K562 (cell line): ENCODE data around the gene SKIC8.

Experiments
- HCFC1 ChIP-seq: IDR thresholded peaks from 2 replicates; pipeline ENCODE4 v1.6.1; 2012; ENCODE audit warnings: low read depth, low read length, improper control_type of control experiment
- MCM7 ChIP-seq, 2 experiments: fragments of 450-650 bp; IDR thresholded peaks; 2 replicates each; pipeline ENCODE4 v1.6.1; 2016 to 2018
- SREBF2 ChIP-seq: sonication (generic); formaldehyde crosslinking; IDR thresholded peaks from 2 replicates; pipeline ENCODE4 v1.4.0; 2020; ENCODE audit warnings: mild to moderate bottlenecking, missing genetic modification reagents

GRCh38 chr15:78299101-78299930 is at the start of gene SKIC8:
- TF ChIP-seq SREBF2 (CRISPR knock-in tag) (no peak), HCFC1 (peak; percentile 77), MCM7 (IDR thresholded peaks at IDR 0.05) (no peak)
